GM12872 (cell line): ENCODE results near the gene PRAMEF2.
"Not testable (repeated sequence)": the region's sequence is repeated elsewhere in the genome, so short reads cannot be mapped to it uniquely, and the experiment has no call there.

Source experiments
- TF ChIP-seq, protein P1 (sequence below): IDR thresholded peaks from 3 replicates; pipeline ENCODE4 v1.5.1; 2011; ENCODE audit warnings: low read depth, mild to moderate bottlenecking, low read length, moderate library complexity; ENCODE audit not compliant: insufficient read depth

The PRAMEF2 gene, protein sequence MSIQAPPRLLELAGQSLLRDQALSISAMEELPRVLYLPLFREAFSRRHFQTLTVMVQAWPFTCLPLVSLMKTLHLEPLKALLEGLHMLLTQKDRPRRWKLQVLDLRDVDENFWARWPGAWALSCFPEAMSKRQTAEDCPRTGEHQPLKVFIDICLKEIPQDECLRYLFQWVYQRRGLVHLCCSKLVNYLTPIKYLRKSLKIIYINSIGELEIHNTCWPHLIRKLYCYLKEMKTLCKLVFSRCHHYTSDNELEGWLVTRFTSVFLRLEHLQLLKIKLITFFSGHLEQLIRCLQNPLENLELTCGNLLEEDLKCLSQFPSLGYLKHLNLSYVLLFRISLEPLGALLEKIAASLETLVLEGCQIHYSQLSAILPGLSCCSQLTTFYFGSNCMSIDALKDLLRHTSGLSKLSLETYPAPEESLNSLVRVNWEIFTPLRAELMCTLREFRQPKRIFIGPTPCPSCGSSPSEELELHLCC

DNA sequence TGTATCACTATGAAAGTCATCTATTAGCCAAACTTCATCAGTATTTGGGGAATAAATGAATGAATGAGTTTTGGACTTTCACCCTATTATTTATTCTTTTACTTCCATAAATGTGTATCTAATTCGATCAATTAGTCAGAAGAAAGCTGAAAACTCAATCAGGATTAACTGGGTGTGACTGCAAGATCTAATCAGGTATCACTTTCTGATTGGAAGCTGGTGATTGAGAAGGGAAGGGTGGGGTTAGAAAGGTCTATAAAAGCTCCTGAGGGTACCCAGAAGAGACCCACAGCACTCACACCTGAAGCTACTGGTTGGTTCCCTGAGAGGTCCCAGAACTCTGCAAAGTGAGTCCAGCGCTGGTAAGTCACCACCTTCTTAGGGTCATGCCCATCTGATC lies at the start of gene PRAMEF2:
Gene PRAMEF2 (plus strand): TSS at position 301 of the 400 bp plus-strand sequence. CDS start 1,924 bp downstream, outside the sequence.
- TF ChIP-seq, protein P1, sequence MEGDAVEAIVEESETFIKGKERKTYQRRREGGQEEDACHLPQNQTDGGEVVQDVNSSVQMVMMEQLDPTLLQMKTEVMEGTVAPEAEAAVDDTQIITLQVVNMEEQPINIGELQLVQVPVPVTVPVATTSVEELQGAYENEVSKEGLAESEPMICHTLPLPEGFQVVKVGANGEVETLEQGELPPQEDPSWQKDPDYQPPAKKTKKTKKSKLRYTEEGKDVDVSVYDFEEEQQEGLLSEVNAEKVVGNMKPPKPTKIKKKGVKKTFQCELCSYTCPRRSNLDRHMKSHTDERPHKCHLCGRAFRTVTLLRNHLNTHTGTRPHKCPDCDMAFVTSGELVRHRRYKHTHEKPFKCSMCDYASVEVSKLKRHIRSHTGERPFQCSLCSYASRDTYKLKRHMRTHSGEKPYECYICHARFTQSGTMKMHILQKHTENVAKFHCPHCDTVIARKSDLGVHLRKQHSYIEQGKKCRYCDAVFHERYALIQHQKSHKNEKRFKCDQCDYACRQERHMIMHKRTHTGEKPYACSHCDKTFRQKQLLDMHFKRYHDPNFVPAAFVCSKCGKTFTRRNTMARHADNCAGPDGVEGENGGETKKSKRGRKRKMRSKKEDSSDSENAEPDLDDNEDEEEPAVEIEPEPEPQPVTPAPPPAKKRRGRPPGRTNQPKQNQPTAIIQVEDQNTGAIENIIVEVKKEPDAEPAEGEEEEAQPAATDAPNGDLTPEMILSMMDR = not testable (repeated sequence)

DNA sequence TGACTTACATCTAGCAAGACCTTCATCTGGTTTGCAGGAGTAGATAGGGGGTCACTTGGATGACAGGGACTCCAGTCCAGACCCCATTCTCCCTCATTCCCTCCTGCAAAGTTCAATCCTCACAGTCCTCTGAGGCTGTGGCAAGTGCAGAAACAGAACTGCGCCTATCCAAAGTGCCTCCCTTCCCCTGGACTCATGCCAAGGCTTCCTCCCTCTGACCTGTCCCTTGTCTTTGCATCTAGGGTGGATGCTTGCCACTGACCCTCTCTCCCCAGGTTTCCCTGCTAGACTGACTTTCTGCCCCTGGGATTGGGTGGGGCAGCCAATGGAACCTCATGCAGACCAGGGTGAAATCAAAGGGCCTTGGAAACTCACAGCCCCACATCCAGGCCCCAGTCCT lies 47.0 kb upstream of the PRAMEF2 start:
- TF ChIP-seq, protein P1 = no peak

DNA sequence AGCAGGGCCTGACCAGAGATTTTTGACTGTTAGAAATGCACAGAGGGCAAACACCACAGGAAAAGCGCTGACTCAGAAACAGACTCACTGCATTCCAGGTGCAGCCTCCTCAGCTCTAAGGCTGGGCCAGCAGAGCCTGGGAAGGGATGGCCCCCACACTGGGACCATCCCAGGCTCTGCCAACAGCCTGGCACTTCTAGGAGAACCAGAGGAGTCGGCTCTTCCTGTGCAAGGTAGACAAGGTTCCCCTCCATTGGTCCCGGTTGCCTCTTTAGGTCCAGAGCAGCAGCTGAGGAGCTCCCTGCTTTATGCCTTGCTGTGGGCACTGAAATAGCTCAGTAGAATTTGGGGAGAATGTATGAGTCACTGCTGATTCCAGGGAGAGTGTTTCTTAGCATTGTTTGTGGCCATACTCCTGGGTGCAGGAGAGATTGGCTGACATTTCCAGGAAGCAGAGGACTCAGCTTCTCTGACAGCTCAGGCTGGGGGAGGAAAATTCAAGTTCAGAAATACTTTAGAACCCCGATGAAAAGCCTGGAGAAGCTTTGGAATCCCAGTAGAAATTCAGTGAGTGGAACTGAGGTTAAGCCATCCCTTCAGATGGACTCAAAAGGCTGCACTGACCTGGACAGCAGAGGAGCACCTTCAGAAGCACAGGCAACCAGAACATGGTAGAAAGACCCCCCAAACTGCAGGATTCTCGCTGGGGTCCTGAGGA lies 46.0 kb upstream of the PRAMEF2 start:
- TF ChIP-seq, protein P1 = no peak

DNA sequence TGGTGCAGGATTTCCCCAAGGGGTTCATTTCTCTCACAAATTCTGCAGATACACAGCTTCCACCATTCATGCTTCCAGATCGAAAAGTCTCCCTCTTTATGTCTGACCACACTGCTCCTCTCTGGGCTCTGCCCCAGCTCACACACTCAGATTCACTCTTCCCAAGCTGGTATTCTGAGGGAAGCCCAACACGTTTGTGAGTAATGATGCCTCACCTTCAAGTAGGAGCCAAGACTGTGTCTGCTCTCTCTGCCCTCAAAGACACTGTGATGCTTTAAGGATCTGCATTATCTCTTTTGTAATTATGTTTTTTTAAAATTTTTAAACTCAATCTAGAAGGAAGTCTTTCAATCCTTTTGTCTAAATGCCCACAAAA lies 45.5 kb upstream of the PRAMEF2 start:
- TF ChIP-seq, protein P1 = no peak

DNA sequence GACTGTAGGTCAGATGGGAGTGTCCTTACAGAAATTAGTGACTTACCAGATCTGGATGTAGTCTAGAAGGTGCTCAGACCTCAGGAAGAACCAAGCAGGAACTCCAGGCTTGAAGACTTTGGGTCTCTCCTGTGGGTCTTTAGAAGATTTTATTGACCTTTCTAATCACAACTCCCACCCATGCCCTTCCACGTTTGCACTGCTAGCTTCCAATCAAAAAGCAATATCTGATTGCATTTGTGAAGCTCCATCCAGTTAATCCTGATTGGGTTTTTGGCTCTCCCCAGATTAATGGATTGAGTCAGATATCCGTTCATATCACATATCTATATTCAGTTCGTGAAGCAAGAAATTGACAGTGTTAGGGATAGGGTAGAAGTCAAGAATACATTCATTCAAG lies 25.6 kb upstream of the PRAMEF2 start, which contains the start of gene PRAMEF11:
Gene PRAMEF11 (minus strand): TSS at position 101 of the 400 bp plus-strand sequence. CDS start 2,621 bp downstream, outside the sequence.
- TF ChIP-seq, protein P1 = not testable (repeated sequence)

DNA sequence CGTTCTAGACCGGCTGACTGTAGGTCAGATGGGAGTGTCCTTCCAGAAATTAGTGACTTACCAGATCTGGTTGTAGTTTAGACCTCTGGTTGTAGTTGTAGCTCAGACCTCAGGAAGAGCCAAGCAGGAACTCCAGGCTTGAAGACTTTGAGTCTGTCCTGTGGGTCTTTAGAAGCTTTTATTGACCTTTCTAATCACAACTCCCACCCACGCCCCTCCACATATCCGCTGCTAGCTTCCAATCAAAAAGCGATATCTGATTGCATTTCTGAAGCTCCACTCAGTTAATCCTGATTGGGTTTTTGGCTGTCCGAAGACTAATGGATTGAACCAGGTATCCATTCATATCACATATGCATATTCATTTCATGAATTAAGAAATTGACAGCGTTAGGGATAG lies 8.3 kb upstream of the PRAMEF2 start, which contains the start of gene HNRNPCL1:
Gene HNRNPCL1 (minus strand): TSS at position 101 of the 400 bp plus-strand sequence. CDS start 431 bp downstream, outside the sequence.
- TF ChIP-seq, protein P1 = not testable (repeated sequence)

DNA sequence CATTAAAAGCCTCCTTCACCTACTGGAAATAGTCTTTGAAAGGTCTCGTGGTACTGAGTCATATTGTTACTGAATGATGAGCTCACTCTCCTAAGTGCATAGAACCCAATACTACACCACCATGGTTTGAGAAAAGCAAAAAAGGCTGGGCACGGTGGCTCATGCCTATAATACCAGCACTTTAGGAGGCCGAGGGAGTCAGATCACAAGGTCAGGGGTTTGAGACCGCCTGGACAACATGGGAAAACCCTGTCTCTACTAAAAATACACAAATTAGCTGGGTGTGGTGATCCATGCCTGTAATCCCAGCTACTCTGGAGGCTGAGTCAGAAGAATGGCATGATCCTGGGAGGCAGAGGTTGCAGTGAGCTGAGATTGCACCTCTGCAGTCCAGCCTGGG lies 5.1 kb upstream of the PRAMEF2 start:
- TF ChIP-seq, protein P1 = no peak
